ENCODE results near the gene HTRA1.

- TF ChIP-seq TAF1 (IDR thresholded peaks at IDR 0.05; ENCODE audit: borderline replicate concordance, insufficient read depth, low read length) (no peak), SIN3A (IDR thresholded peaks at IDR 0.05; ENCODE audit: borderline replicate concordance, insufficient read depth, low read length) (no peak), POLR2AphosphoS5 (IDR thresholded peaks at IDR 0.05; ENCODE audit: low read depth, low read length) (no peak)
Observed at GRCh38 chr10:122514045-122514840, 52.9 kb downstream of the HTRA1 start.

All from PFSK-1 (cell line).